HUES64 (cell line): ENCODE results near the gene PCSK6.
"Not testable (repeated sequence)": the region's sequence is repeated elsewhere in the genome, so short reads cannot be mapped to it uniquely, and the experiment has no call there.

Source experiments
- H3K27ac ChIP-seq: 2 replicates; pipeline ENCODE4 v1.7.0; 2013; ENCODE audit warnings: low read depth, low read length, inconsistent platforms
- H3K27me3 ChIP-seq: 2 replicates; pipeline ENCODE4 v1.6.1; 2013; ENCODE audit warnings: mild to moderate bottlenecking, low read length; ENCODE audit not compliant: insufficient read depth
- H3K36me3 ChIP-seq: 2 replicates; pipeline ENCODE4 v1.6.1; 2013; ENCODE audit warnings: mild to moderate bottlenecking, low read length; ENCODE audit not compliant: insufficient read depth
- H3K4me1 ChIP-seq: 2 replicates; pipeline ENCODE4 v1.6.1; 2013; ENCODE audit warnings: mild to moderate bottlenecking, low read length, moderate library complexity; ENCODE audit not compliant: insufficient read depth
- H3K4me3 ChIP-seq: 2 replicates; pipeline ENCODE4 v1.5.1; 2013; ENCODE audit warnings: mild to moderate bottlenecking, low read length, moderate library complexity
- H3K9ac ChIP-seq: 2 replicates; pipeline ENCODE4 v1.6.1; 2013; ENCODE audit warnings: mild to moderate bottlenecking, low read depth, low read length
- H3K9me3 ChIP-seq: 2 replicates; pipeline ENCODE4 v1.6.1; 2013; ENCODE audit warnings: low read depth, low read length; ENCODE audit not compliant: insufficient read depth
- WGBS: fragments of 150-250, 120-280 bp; methylation state at CpG from one replicate; pipeline ENCODE4 v1.1.7; 2013; ENCODE audit warnings: missing lambda C conversion rate; 5-methylcytosine and 5-hydroxymethylcytosine counted together

PCSK6 gene

DNA sequence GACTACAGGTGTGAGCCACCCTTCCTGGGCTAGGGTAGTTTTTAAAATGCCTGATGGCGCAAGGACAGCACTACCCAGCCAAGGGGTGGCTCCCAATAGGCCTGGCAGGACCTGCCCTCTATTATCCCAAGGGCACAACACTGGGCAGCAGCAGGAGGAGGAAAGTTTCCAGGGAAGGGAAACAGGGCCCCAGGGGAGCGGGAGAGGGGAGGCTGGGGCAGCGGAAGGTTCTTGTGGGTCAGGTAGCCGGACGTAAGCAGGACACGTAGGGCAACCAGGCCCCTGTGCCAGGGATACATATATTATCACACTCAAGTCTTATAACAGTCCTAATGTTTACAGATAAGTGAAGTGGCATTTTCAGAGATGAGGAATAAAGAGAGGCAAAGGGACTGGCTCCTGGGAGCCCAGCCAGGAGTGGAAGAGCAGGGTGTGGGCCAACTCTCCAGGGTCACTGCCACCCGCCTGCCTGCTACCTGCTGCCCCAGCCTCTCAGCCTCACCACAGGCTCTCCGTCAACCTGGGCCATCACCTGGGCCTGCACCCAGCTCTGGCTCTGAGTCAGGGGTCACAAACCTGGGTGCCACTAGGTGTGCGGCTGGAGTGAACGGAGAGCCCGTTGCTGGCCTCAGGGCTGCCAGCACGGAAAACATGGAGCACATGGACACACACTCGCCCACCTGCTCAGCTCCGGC is 121.3 kb downstream of the PCSK6 start:
- no peaks in the 10 kb centered on the region for H3K36me3 ChIP-seq

GRCh38 chr15:101366853-101367252 is 122.7 kb downstream of the PCSK6 start:
- H3K9ac ChIP-seq: no peak overlapping the region
- H3K27ac ChIP-seq: no peak overlapping the region
- H3K4me1 ChIP-seq: peaks cover 5% of the 10 kb centered on the region; the same call in 1 of the 2 replicates
- H3K27me3 ChIP-seq: no peaks in the 10 kb centered on the region
- H3K9me3 ChIP-seq: no peaks in the 10 kb centered on the region
- WGBS: 69% methylated on average over 3 of the region's 3 CpGs
- H3K4me3 ChIP-seq: no peak overlapping the region
- H3K36me3 ChIP-seq: no peaks in the 10 kb centered on the region

More for the DNA sequence above, 121.3 kb downstream of the PCSK6 start:
- Histone ChIP-seq H3K27ac (no peak overlapping the region), H3K4me3 (no peak overlapping the region), H3K27me3 (no peaks in the 10 kb centered on the region), H3K9ac (no peak overlapping the region), H3K9me3 (no peaks in the 10 kb centered on the region), H3K4me1 (peaks cover 13% of the 10 kb centered on the region)
- 98% methylated on average over 14 of the region's 14 CpGs for WGBS

DNA sequence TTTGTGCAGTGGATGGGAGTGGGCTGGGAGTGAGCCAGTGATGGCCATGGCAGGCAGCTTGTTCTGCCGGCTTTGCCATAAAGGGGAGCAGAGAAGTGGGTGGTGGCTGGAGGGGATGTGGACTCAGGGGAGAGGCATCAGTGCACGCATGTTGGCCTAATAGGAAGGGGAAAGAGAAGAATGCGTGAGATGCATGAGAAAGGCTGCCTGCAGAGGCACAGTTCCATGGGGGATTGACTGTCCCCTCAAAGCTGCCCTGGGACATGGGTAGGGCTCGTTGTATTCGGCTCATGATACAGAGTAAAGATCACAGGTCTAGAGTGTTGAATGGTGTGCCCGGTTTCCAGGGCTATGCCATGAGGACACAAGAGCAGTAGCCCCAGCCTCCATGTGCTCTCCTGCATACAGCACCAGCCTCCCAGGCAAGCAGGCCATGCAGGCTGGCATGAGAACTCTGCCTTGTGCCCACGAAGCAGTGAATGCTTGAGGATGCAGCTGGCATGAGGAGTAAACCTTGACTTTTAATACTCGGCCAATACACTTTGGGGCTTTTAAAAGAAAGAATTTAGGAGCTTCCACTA is 126.4 kb downstream of the PCSK6 start:
- Histone ChIP-seq H3K9me3 (no peaks in the 10 kb centered on the region), H3K4me1 (peaks cover 3% of the 10 kb centered on the region; the same call in 1 of the 2 replicates), H3K27me3 (no peaks in the 10 kb centered on the region), H3K27ac (no peak overlapping the region), H3K4me3 (no peak overlapping the region), H3K36me3 (no peaks in the 10 kb centered on the region), H3K9ac (no peak overlapping the region)
- WGBS: 72% methylated on average over 8 of the region's 8 CpGs

GRCh38 chr15:101362359-101362758 is 127.1 kb downstream of the PCSK6 start:
- Histone ChIP-seq H3K4me1 (peaks cover 3% of the 10 kb centered on the region; the same call in 1 of the 2 replicates), H3K36me3 (no peaks in the 10 kb centered on the region), H3K27ac (no peak overlapping the region), H3K9ac (no peak overlapping the region), H3K9me3 (no peaks in the 10 kb centered on the region), H3K27me3 (no peaks in the 10 kb centered on the region), H3K4me3 (no peak overlapping the region)
- WGBS: 95% methylated on average over 10 of the region's 10 CpGs

DNA sequence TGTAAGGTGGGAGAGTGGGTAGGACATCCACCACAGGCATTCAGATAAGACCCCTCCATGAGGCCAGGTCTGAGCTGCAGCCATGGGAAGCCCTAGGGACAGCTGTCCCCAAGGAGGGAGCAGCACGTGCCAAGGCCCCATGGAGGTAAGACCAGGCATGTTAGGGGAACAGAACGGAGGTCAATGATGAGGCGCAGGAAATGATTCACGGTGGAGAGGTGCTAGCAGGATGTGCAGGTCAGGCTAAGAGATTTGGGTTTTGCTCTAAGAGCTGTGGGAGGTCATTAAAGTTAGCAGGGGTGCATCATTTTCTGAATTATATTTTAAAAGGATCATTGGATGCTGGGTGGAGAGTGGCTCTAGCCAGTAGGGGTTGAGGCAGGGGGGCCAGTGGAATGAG is 128.1 kb downstream of the PCSK6 start:
- no peak overlapping the region for H3K4me3 ChIP-seq
- WGBS: 93% methylated on average over 4 of the region's 4 CpGs
- H3K4me1 ChIP-seq: peaks cover 3% of the 10 kb centered on the region; the same call in 1 of the 2 replicates
- H3K27ac ChIP-seq: no peak overlapping the region
- no peaks in the 10 kb centered on the region for H3K9me3 ChIP-seq
- H3K27me3 ChIP-seq: no peaks in the 10 kb centered on the region
- no peak overlapping the region for H3K9ac ChIP-seq
- H3K36me3 ChIP-seq: no peaks in the 10 kb centered on the region

GRCh38 chr15:101359365-101359947 is 130.1 kb downstream of the PCSK6 start:
- Histone ChIP-seq H3K36me3 (no peaks in the 10 kb centered on the region), H3K4me1 (peaks cover 3% of the 10 kb centered on the region; the same call in 1 of the 2 replicates), H3K9ac (no peak overlapping the region), H3K27ac (no peak overlapping the region), H3K4me3 (no peak overlapping the region), H3K9me3 (no peaks in the 10 kb centered on the region), H3K27me3 (no peaks in the 10 kb centered on the region)
- WGBS: 93% methylated on average over 9 of the region's 9 CpGs

- H3K9ac ChIP-seq: no peak overlapping the region
- H3K4me3 ChIP-seq: no peak overlapping the region
- H3K36me3 ChIP-seq: no peaks in the 10 kb centered on the region
- no peaks in the 10 kb centered on the region for H3K9me3 ChIP-seq
- no peaks in the 10 kb centered on the region for H3K27me3 ChIP-seq
- H3K27ac ChIP-seq: no peak overlapping the region
- peaks cover 3% of the 10 kb centered on the region; the same call in 1 of the 2 replicates for H3K4me1 ChIP-seq
- 84% methylated on average over 7 of the region's 7 CpGs for WGBS
Measured at GRCh38 chr15:101358895-101359294, 130.6 kb downstream of the PCSK6 start.

DNA sequence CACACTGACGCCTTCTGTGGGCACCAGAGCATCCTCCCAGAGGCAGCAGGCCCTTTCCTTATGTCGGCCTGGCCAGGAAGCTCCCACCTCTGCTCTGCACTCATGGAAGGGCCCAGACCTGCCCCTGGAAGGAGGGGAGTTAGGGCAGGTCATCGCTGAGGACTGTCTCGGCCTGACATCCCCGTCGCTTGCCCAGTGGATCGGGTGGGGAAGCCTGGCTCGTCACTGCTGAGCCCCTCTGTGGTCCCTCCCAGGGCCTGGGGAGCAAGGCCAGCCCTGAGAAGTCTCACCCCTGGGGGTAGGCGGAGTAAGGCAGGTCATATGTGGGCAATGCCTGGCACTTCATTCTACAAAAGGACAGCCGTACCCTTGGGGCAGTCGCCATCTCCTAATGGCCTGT is 131.6 kb downstream of the PCSK6 start:
- no peaks in the 10 kb centered on the region for H3K36me3 ChIP-seq
- no peak overlapping the region for H3K4me3 ChIP-seq
- H3K9me3 ChIP-seq: no peaks in the 10 kb centered on the region
- H3K27ac ChIP-seq: no peak overlapping the region
- no peaks in the 10 kb centered on the region for H3K4me1 ChIP-seq
- WGBS: 93% methylated on average over 11 of the region's 11 CpGs
- no peak overlapping the region for H3K9ac ChIP-seq
- H3K27me3 ChIP-seq: no peaks in the 10 kb centered on the region

DNA sequence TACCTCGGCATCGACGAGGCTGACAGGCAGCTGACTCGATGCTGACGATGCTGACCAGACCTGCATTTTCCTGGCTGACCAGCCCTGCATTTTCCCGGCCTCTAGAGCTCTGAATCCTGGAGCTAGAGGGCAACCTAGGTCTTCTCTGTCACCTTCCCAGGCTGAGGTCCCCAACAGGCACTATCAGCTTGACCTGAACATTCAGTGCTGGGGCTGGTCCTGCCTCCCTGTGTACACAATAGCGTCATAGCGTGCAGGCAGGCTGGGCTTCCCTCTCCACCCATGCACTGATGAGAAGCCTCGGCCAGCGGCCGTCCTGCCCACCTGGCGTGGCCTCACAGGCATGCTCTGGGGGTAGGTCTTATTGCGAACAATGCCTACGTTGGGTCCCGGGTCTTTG is 132.2 kb downstream of the PCSK6 start:
- no peaks in the 10 kb centered on the region for H3K4me1 ChIP-seq
- no peaks in the 10 kb centered on the region for H3K36me3 ChIP-seq
- no peaks in the 10 kb centered on the region for H3K27me3 ChIP-seq
- no peak overlapping the region for H3K4me3 ChIP-seq
- H3K27ac ChIP-seq: no peak overlapping the region
- 92% methylated on average over 15 of the region's 15 CpGs for whole genome bisulfite sequencing
- H3K9ac ChIP-seq: no peak overlapping the region
- H3K9me3 ChIP-seq: no peaks in the 10 kb centered on the region

GRCh38 chr15:101356512-101357172 is 132.9 kb downstream of the PCSK6 start:
- not testable (repeated sequence) for H3K9ac ChIP-seq, H3K27me3 ChIP-seq, H3K4me3 ChIP-seq, H3K4me1 ChIP-seq, H3K27ac ChIP-seq, H3K36me3 ChIP-seq, H3K9me3 ChIP-seq
- 95% methylated on average over 6 of the region's 9 CpGs for WGBS
